IPS-15b (cell line): Measurements from ENCODE around the gene ADAMTS16.

Experiments used
- H3K27me3 ChIP-seq: one replicate; pipeline ENCODE4 v1.6.1; 2013; ENCODE audit warnings: low read length; ENCODE audit not compliant: control insufficient read depth, insufficient read depth
- H3K36me3 ChIP-seq: one replicate; pipeline ENCODE4 v1.6.1; 2013; ENCODE audit warnings: low read length; ENCODE audit not compliant: control insufficient read depth, insufficient read depth
- H3K4me1 ChIP-seq: one replicate; pipeline ENCODE4 v1.6.1; 2013; ENCODE audit warnings: mild to moderate bottlenecking, low read length; ENCODE audit not compliant: control insufficient read depth, insufficient read depth
- H3K4me3 ChIP-seq: one replicate; pipeline ENCODE4 v1.5.1; 2013; ENCODE audit warnings: low read depth, low read length
- H3K9ac ChIP-seq: one replicate; pipeline ENCODE4 v1.6.1; 2013; ENCODE audit warnings: low read depth, mild to moderate bottlenecking, low read length
- H3K9me3 ChIP-seq: one replicate; pipeline ENCODE4 v1.6.1; 2013; ENCODE audit warnings: mild to moderate bottlenecking, low read length; ENCODE audit not compliant: control insufficient read depth, insufficient read depth

The ADAMTS16 gene

GRCh38 chr5:5296051-5296450 is 155.9 kb downstream of the ADAMTS16 start:
- no peaks in the 10 kb centered on the region for H3K36me3 ChIP-seq
- no peaks in the 10 kb centered on the region for H3K9me3 ChIP-seq

GRCh38 chr5:5297432-5298067 is 157.4 kb downstream of the ADAMTS16 start:
- Histone ChIP-seq H3K36me3 (no peaks in the 10 kb centered on the region), H3K4me1 (no peaks in the 10 kb centered on the region), H3K27me3 (no peaks in the 10 kb centered on the region), H3K9ac (no peak overlapping the region), H3K4me3 (no peak overlapping the region), H3K9me3 (no peaks in the 10 kb centered on the region)

More at GRCh38 chr5:5296051-5296450, 155.9 kb downstream of the ADAMTS16 start:
- Histone ChIP-seq H3K4me3 (no peak overlapping the region), H3K9ac (no peak overlapping the region), H3K27me3 (no peaks in the 10 kb centered on the region), H3K4me1 (no peaks in the 10 kb centered on the region)

- Histone ChIP-seq H3K4me1 (no peaks in the 10 kb centered on the region), H3K4me3 (no peak overlapping the region), H3K27me3 (no peaks in the 10 kb centered on the region), H3K9ac (no peak overlapping the region), H3K9me3 (no peaks in the 10 kb centered on the region), H3K36me3 (no peaks in the 10 kb centered on the region)
These were observed 158.0 kb downstream of the ADAMTS16 start for GRCh38 chr5:5298068-5298633.

GRCh38 chr5:5298841-5299541 is 158.9 kb downstream of the ADAMTS16 start:
- H3K4me1 ChIP-seq, result no peaks in the 10 kb centered on the region
- no peaks in the 10 kb centered on the region for H3K27me3 ChIP-seq
- no peaks in the 10 kb centered on the region for H3K36me3 ChIP-seq
- H3K9me3 ChIP-seq, result no peaks in the 10 kb centered on the region
- H3K9ac ChIP-seq, result no peak overlapping the region
- no peak overlapping the region for H3K4me3 ChIP-seq

- no peaks in the 10 kb centered on the region for H3K4me1 ChIP-seq
- H3K9ac ChIP-seq, result no peak overlapping the region
- no peaks in the 10 kb centered on the region for H3K36me3 ChIP-seq
- no peak overlapping the region for H3K4me3 ChIP-seq
- no peaks in the 10 kb centered on the region for H3K9me3 ChIP-seq
- no peaks in the 10 kb centered on the region for H3K27me3 ChIP-seq
These were observed 161.0 kb downstream of the ADAMTS16 start for GRCh38 chr5:5301176-5301575.

- H3K36me3 ChIP-seq, result peaks cover 2% of the 10 kb centered on the region
- H3K4me1 ChIP-seq, result no peaks in the 10 kb centered on the region
- no peak overlapping the region for H3K9ac ChIP-seq
- no peaks in the 10 kb centered on the region for H3K27me3 ChIP-seq
- no peaks in the 10 kb centered on the region for H3K9me3 ChIP-seq
- H3K4me3 ChIP-seq, result no peak overlapping the region
These were observed 162.1 kb downstream of the ADAMTS16 start for GRCh38 chr5:5302201-5302600.

GRCh38 chr5:5303242-5303641 is 163.1 kb downstream of the ADAMTS16 start:
- H3K27me3 ChIP-seq, result no peaks in the 10 kb centered on the region
- no peak overlapping the region for H3K9ac ChIP-seq
- H3K4me3 ChIP-seq, result no peak overlapping the region
- H3K36me3 ChIP-seq, result peaks cover 2% of the 10 kb centered on the region
- H3K9me3 ChIP-seq, result no peaks in the 10 kb centered on the region
- H3K4me1 ChIP-seq, result no peaks in the 10 kb centered on the region

- peaks cover 2% of the 10 kb centered on the region for H3K36me3 ChIP-seq
These were observed 164.4 kb downstream of the ADAMTS16 start for GRCh38 chr5:5304361-5305020.

GRCh38 chr5:5306696-5307095 is 166.6 kb downstream of the ADAMTS16 start:
- no peak overlapping the region for H3K9ac ChIP-seq
- H3K27me3 ChIP-seq, result no peaks in the 10 kb centered on the region
- no peaks in the 10 kb centered on the region for H3K9me3 ChIP-seq

More at GRCh38 chr5:5304361-5305020, 164.4 kb downstream of the ADAMTS16 start:
- Histone ChIP-seq H3K9ac (no peak overlapping the region), H3K9me3 (no peaks in the 10 kb centered on the region), H3K27me3 (no peaks in the 10 kb centered on the region), H3K4me3 (no peak overlapping the region), H3K4me1 (no peaks in the 10 kb centered on the region)

GRCh38 chr5:5308319-5308718 is 168.2 kb downstream of the ADAMTS16 start:
- Histone ChIP-seq H3K36me3 (peaks cover 2% of the 10 kb centered on the region), H3K27me3 (no peaks in the 10 kb centered on the region), H3K4me3 (no peak overlapping the region), H3K4me1 (peaks cover 8% of the 10 kb centered on the region), H3K9me3 (no peaks in the 10 kb centered on the region), H3K9ac (no peak overlapping the region)

More at GRCh38 chr5:5306696-5307095, 166.6 kb downstream of the ADAMTS16 start:
- no peak overlapping the region for H3K4me3 ChIP-seq
- peaks cover 2% of the 10 kb centered on the region for H3K36me3 ChIP-seq
- no peaks in the 10 kb centered on the region for H3K4me1 ChIP-seq

GRCh38 chr5:5309645-5310044 is 169.5 kb downstream of the ADAMTS16 start:
- Histone ChIP-seq H3K4me3 (no peak overlapping the region), H3K9ac (no peak overlapping the region), H3K9me3 (no peaks in the 10 kb centered on the region), H3K27me3 (no peaks in the 10 kb centered on the region), H3K4me1 (peaks cover 9% of the 10 kb centered on the region), H3K36me3 (peaks cover 2% of the 10 kb centered on the region)
